CD14-positive monocyte (primary cell): Measurements from ENCODE around the gene SATL1. TPM values are rescaled to one million over a fixed set of nuclear protein-coding genes. Genes with fewer than 3 reads are reported as not detected.

Experiments used
- DNase-seq, 3 donors: peaks; one replicate each; pipeline ENCODE4 v3.0.0-alpha.2; 2011 to 2022
- H2AFZ ChIP-seq: 2 replicates; pipeline ENCODE4 v1.6.0; 2012; ENCODE audit warnings: mild to moderate bottlenecking, low read depth, low read length, inconsistent platforms; ENCODE audit not compliant: insufficient read depth, poor library complexity, severe bottlenecking
- H3K27ac ChIP-seq, 2 donors: 1 replicate in 1 of 2; 2 replicates in 1 of 2; pipeline ENCODE4 v1.5.1; 2012 to 2013; ENCODE audit warnings: low read length in 2 of 2, control low read depth in 1 of 2, inconsistent platforms in 1 of 2, low read depth in 1 of 2, mild to moderate bottlenecking in 1 of 2
- H3K27me3 ChIP-seq, 2 donors: one replicate each; pipeline versions ENCODE4 v1.6.0 to v1.6.1; 2011 to 2013; ENCODE audit warnings: low read length in 2 of 2; ENCODE audit not compliant: control insufficient read depth in 2 of 2, insufficient read depth in 2 of 2
- H3K36me3 ChIP-seq, 2 donors: replicated peaks in 1 of 2; 1 replicate in 1 of 2; 2 replicates in 1 of 2; pipeline versions ENCODE4 v1.5.1 to v1.6.1; 2012 to 2013; ENCODE audit warnings: low read length in 2 of 2, control low read depth in 1 of 2, inconsistent platforms in 1 of 2, mild to moderate bottlenecking in 1 of 2; ENCODE audit not compliant: insufficient read depth in 2 of 2, control insufficient read depth in 1 of 2
- H3K4me1 ChIP-seq, 2 donors: 1 replicate in 1 of 2; 2 replicates in 1 of 2; pipeline versions ENCODE4 v1.5.1 to v1.6.1; 2012 to 2013; ENCODE audit warnings: low read length in 2 of 2, control low read depth in 1 of 2, inconsistent platforms in 1 of 2, mild to moderate bottlenecking in 1 of 2, moderate library complexity in 1 of 2; ENCODE audit not compliant: insufficient read depth in 2 of 2, control insufficient read depth in 1 of 2
- H3K4me2 ChIP-seq: replicated peaks from 2 replicates; pipeline ENCODE3; 2012; ENCODE audit warnings: low read length, moderate library complexity, mild to moderate bottlenecking; ENCODE audit not compliant: poor library complexity, severe bottlenecking; ENCODE audit errors: extremely low read depth
- H3K4me3 ChIP-seq, 3 experiments: fragments of 200-600 bp in 1 of 3; sonication (generic) in 1 of 3; replicated peaks in 1 of 3; 1 replicate in 2 of 3; 2 replicates in 1 of 3; pipeline ENCODE4 v1.5.1; 2011 to 2013; ENCODE audit warnings: low read length in 3 of 3, mild to moderate bottlenecking in 3 of 3, control low read depth in 2 of 3, low read depth in 2 of 3, inconsistent platforms in 1 of 3, moderate library complexity in 1 of 3
- H3K79me2 ChIP-seq: 2 replicates; pipeline ENCODE4 v1.6.0; 2012; ENCODE audit warnings: mild to moderate bottlenecking, control low read depth, inconsistent platforms, low read length, moderate library complexity; ENCODE audit not compliant: insufficient read depth
- H3K9ac ChIP-seq: 2 replicates; pipeline ENCODE4 v1.6.0; 2017; ENCODE audit warnings: low read length, mild to moderate bottlenecking; ENCODE audit not compliant: insufficient read depth, poor library complexity, severe bottlenecking
- H3K9me3 ChIP-seq, 2 donors: replicated peaks in 1 of 2; 1 replicate in 1 of 2; 2 replicates in 1 of 2; pipeline versions ENCODE4 v1.5.1 to v1.6.1; 2012 to 2013; ENCODE audit warnings: low read length in 2 of 2, control low read depth in 1 of 2; ENCODE audit not compliant: control insufficient read depth in 1 of 2, insufficient read depth in 1 of 2
- H4K20me1 ChIP-seq: 2 replicates; pipeline ENCODE4 v1.6.0; 2012; ENCODE audit warnings: mild to moderate bottlenecking, low read length, control low read depth, moderate library complexity; ENCODE audit not compliant: insufficient read depth
- H3K27ac Mint-ChIP-seq, 7 donors: one replicate each; pipeline ENCODE4 v1.8.0; 2020; ENCODE audit warnings: mild to moderate bottlenecking in 7 of 7, mixed read lengths in 7 of 7, moderate library complexity in 6 of 7, inconsistent platforms in 2 of 7
- H3K27me3 Mint-ChIP-seq, 3 donors: one replicate each; pipeline ENCODE4 v1.8.0; 2021 to 2022; ENCODE audit warnings: low read depth in 3 of 3, mild to moderate bottlenecking in 3 of 3, mixed read lengths in 3 of 3, moderate library complexity in 3 of 3, inconsistent platforms in 1 of 3
- H3K36me3 Mint-ChIP-seq, 2 donors: one replicate each; pipeline ENCODE4 v1.8.0; 2020; ENCODE audit warnings: mixed read lengths in 2 of 2, inconsistent platforms in 1 of 2, mild to moderate bottlenecking in 1 of 2
- H3K4me1 Mint-ChIP-seq: one replicate; pipeline ENCODE4 v1.8.0; 2020; ENCODE audit warnings: mild to moderate bottlenecking, mixed read lengths
- H3K4me3 Mint-ChIP-seq, 2 donors: one replicate each; pipeline ENCODE4 v1.8.0; 2020; ENCODE audit warnings: mild to moderate bottlenecking in 2 of 2, mixed read lengths in 2 of 2, moderate library complexity in 1 of 2
- H3K9me3 Mint-ChIP-seq, 7 donors: one replicate each; pipeline ENCODE4 v1.8.0; 2020 to 2022; ENCODE audit warnings: mixed read lengths in 7 of 7, mild to moderate bottlenecking in 6 of 7, moderate library complexity in 6 of 7, inconsistent platforms in 2 of 7
- CTCF ChIP-seq: fragments of 200-600 bp; IDR thresholded peaks from one replicate; pipeline ENCODE4 v1.8.0; 2022; ENCODE audit warnings: antibody characterized with exemption, mild to moderate bottlenecking
- WGBS: methylation state at CpG from one replicate; pipeline ENCODE4 v1.1.5; 2013; ENCODE audit warnings: missing lambda C conversion rate; ENCODE audit not compliant: insufficient coverage; 5-methylcytosine and 5-hydroxymethylcytosine counted together
- intact Hi-C, 2 donors: fragments of 100-400 bp; cut with micrococcal nuclease; formaldehyde crosslinking; loops; one replicate each; pipeline versions ENCODE4 v1.15.0 to v1.15.1; 2023
- polyA plus RNA-seq, 3 donors: library from polyadenylated mRNA; depleted of rRNA in 1 of 3; unstranded in 2 of 3; stranded (reverse) in 1 of 3; fragments of 300-500 nt in 2 of 3; fragments of >200 nt in 1 of 3; fragmentation: Illumina TruSeq in 2 of 3; gene quantifications; 1 replicate in 2 of 3; 2 replicates in 1 of 3; pipeline ENCODE4 v1.2.3, GENCODE V29; 2012 to 2021

Gene SATL1
- polyA plus RNA-seq, 3 donors: not detected

- Histone ChIP-seq H3K4me3 (no peak overlapping the region), H3K4me1 (no peaks in the 10 kb centered on the region), H3K4me2 (no peak overlapping the region), H3K36me3 (no peaks in the 10 kb centered on the region), H3K9ac (no peak overlapping the region), H3K27me3 (no peaks in the 10 kb centered on the region), H3K27ac (no peak overlapping the region), H3K9me3 (no peaks in the 10 kb centered on the region), H2AFZ (no peak overlapping the region), H4K20me1 (no peaks in the 10 kb centered on the region), H3K79me2 (no peaks in the 10 kb centered on the region)
- Mint-ChIP-seq H3K36me3 (no peaks in the 10 kb centered on the region), H3K9me3 (peaks cover 0 to 3% (median 1%) of the 10 kb centered on the region in 7 donors), H3K27me3 (peaks cover 0 to 3% (median 2%) of the 10 kb centered on the region in 3 donors), H3K4me3 (no peak overlapping the region), H3K4me1 (no peaks in the 10 kb centered on the region), H3K27ac (no peak overlapping the region)
- WGBS: no CpG with 5 or more reads among the region's 1 CpG
- no peak for TF ChIP-seq CTCF
- no peak for DNase-seq
- intact Hi-C loops: no loop called here
Observed at GRCh38 chrX:85215946-85216345, 27.6 kb downstream of the SATL1 start.

GRCh38 chrX:85213792-85214530, 29.6 kb downstream of the SATL1 start:
- no peaks in the 10 kb centered on the region for H3K4me1 Mint-ChIP-seq

More at GRCh38 chrX:85213792-85214530, 29.6 kb downstream of the SATL1 start:
- Histone ChIP-seq H3K79me2 (no peaks in the 10 kb centered on the region), H3K27ac (no peak overlapping the region), H3K9ac (no peak overlapping the region), H2AFZ (no peak overlapping the region), H3K4me1 (no peaks in the 10 kb centered on the region), H3K4me3 (no peak overlapping the region), H3K4me2 (no peak overlapping the region), H3K36me3 (no peaks in the 10 kb centered on the region), H3K9me3 (no peaks in the 10 kb centered on the region), H4K20me1 (no peaks in the 10 kb centered on the region), H3K27me3 (no peaks in the 10 kb centered on the region)
- intact Hi-C loops: no loop called here
- Mint-ChIP-seq H3K9me3 (peaks cover 0 to 7% (median 2%) of the 10 kb centered on the region in 7 donors), H3K27me3 (peaks cover 0 to 3% (median 0%) of the 10 kb centered on the region in 3 donors), H3K36me3 (no peaks in the 10 kb centered on the region), H3K27ac (no peak overlapping the region), H3K4me3 (no peak overlapping the region)
- WGBS: no CpG with 5 or more reads among the region's 3 CpGs
- DNase-seq: no peak
- no peak for TF ChIP-seq CTCF
